Right lung (tissue), 5 donors: ENCODE data around the gene CCNL2. TPM values are rescaled to one million over a fixed set of nuclear protein-coding genes. Genes with fewer than 3 reads are reported as not detected.

Source experiments
- DNase-seq, 2 donors: peaks; one replicate each; pipeline ENCODE4 v3.0.0-alpha.2; 2013
- polyA plus RNA-seq, 5 donors: library from polyadenylated mRNA; unstranded; fragments of 120-200 nt; gene quantifications; one replicate each; pipeline versions ENCODE4 v1.2.1 to v1.2.3, GENCODE V29; 2013; ENCODE audit warnings: inconsistent platforms in 1 of 5, low replicate concordance in 1 of 5; ENCODE audit not compliant: insufficient read length in 5 of 5, insufficient read depth in 1 of 5

Gene CCNL2
- polyA plus RNA-seq, 5 donors = 256 to 387 (median 327) TPM

GRCh38 chr1:1345860-1346500 is 53.2 kb downstream of the CCNL2 start:
- DNase-seq = no peak

GRCh38 chr1:1345384-1345783 is 53.8 kb downstream of the CCNL2 start:
- no peak for DNase-seq

DNA sequence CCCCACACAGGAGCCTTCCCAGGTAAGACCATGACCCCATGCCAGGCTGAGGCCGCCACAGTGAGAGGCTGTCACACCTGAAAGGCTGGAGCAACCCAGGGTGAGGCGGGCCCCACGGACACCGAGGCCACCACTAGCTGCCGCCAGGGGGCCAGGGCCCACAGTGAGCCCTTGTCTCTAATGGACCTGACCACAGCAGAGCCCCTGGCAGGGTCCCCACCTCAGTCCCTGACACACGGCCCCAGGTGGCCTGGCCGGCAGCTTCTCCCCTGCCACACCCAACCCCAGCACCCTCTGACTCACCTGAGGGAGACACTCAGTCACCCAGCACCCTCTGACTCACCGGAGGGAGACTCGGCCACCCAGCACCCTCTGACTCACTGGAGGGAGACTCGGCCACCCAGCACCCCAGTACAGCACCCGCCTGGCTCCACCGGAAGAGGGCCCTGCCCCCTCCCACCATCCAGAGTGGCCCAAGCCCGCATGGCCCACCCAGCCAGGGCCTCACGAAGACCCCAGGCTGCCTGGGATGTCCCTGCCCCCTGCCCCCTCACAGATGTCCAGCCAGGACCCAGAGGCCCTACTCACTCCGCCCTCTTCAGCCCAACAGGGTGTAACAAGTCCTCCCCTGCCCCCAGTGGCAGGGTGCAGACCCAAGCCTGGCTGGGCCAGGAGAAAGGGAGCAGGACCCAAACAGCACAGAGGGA is 54.3 kb downstream of the CCNL2 start:
- DNase-seq = no peak

GRCh38 chr1:1343811-1344421 is 55.2 kb downstream of the CCNL2 start:
- no peak for DNase-seq

GRCh38 chr1:1342584-1343115 is 56.5 kb downstream of the CCNL2 start:
- no peak for DNase-seq

DNA sequence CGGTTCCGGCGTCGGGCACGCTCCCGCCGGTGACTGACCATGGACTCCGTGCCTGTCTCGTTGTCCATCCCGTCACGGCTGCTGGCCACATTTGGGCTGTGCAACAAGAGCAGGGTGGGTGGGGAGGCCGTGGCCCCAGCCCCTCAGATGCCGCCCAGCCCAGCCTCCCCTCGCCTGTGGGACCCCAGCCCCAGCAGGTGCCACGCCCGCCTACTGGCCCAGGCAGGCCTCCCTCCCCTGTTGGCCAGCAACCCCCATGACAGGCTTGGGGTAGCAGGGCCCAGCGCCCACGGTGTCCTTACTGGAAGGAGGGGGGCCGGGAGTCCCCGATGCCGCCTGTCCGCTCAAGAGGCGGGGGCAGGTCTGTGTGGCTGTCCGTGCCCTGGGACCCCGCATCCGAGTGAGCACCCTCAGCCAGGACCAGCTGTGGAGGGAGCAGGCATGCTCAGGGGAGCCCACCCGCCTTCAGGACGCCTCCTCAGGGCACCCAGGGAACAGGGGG is 57.0 kb downstream of the CCNL2 start:
- no peak for DNase-seq

DNA sequence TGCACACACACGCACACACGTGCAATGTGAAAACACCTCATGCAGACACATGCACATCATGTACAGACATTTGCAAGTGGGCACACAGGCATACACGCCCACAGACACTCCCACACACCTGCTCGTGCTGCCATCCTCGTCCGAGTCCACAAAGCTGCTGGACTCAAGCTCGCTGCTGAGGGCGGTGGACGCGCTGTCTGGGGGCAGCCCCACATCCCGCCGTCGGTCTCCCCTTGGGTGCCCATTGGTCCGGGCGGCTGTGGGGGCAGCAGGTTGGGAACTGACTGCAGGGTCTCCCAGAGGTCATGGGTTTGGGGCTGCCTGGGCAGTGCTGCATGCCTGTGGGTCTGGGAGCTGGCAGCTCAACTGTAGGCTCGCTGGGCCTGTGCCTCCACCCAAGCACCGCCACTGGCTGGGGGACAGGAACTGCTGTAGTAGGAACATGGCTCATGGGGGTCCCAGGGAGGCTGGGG is 57.5 kb downstream of the CCNL2 start:
- DNase-seq = no peak

- DNase-seq = no peak
Observed at GRCh38 chr1:1340791-1341548, 58.2 kb downstream of the CCNL2 start.

GRCh38 chr1:1340185-1340584 is 59.0 kb downstream of the CCNL2 start:
- no peak for DNase-seq

GRCh38 chr1:1338278-1338677 is 60.9 kb downstream of the CCNL2 start:
- DNase-seq = no peak

DNA sequence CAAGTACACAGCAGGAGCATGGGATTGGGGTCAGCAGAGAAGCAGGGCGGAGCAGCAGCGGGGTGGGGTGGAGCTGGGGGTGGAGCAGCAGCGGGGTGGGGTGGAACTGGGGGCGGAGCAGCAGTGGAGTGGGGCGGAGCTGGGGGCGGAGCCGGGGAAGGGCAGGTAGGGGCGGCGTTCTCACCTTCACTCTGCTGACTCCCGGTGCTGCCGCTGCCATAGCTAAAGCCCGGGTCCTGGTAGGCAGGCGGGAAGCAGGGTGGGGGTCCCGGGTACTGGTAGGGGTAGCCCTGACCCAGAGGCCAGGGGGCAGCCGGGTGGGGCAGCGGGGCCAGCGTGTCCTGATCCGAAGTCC is 61.4 kb downstream of the CCNL2 start:
- no peak for DNase-seq

- no peak for DNase-seq
Observed at GRCh38 chr1:1336931-1337792, 62.0 kb downstream of the CCNL2 start.

DNA sequence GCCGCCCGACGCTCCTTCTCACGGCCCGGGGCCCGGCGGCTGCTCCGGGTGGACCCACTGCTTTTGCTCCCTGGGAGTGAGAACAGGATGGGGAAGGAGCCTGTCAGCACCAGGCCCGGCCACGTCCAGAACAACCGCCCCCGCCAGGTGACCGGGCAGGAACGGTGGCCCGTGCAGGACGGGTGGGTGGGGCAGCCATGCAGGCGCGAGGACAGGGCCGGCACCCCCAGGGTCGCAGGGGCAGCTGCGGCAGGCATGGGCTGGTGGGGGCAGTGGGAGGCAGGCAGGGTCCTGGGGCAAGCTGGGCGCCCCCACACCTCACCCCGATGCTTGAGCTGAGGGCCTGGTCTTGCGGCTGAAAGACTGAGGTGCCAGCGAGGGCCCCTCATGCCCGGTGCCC is 62.7 kb downstream of the CCNL2 start:
- no peak for DNase-seq

DNA sequence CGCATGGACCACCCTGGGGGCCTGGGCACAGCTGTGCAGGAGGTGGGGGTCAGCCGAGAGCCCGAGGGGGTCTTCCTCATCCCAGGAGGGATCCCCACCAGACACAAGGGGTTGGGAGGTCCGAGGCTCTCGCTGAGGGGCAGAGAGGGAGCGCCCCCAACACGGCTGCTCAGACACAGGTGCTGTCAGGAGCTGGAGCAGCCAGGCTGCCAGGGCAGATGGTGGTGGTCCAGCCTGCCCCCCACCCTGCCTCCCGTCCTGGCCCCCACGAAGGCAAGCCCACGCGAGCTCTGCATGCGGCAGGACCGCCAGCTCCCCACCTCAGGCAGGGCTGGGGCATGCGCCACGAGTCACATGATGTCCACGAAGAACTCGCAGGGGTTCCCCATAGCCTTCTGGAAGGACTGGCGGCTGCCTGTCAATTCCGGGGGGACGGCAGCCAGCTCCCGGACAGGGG is 63.3 kb downstream of the CCNL2 start:
- no peak for DNase-seq

Other genes starting within 250 kb of the CCNL2 start
- gene TTLL10, start 225.5 kb downstream of the CCNL2 start, polyA plus RNA-seq = 1 to 10 TPM in 4 of 5 donors, under 1 TPM in 1; 0.47 to 2.9 (median 1.7) TPM
- gene TNFRSF18, start 192.7 kb downstream of the CCNL2 start, polyA plus RNA-seq = 1 to 10 TPM in 1 of 5 donors, under 1 TPM in 4; 0.28 to 1.4 (median 0.93) TPM
- 1 to 10 TPM; 2.0 to 5.8 (median 4.1) TPM for gene TNFRSF4, start 185.2 kb downstream of the CCNL2 start, polyA plus RNA-seq
- 100 to 1,000 TPM in 2 of 5 donors, 10 to 100 TPM in 3; 75.3 to 125 (median 89.3) TPM for gene SDF4, start 167.3 kb downstream of the CCNL2 start, polyA plus RNA-seq
- 10 to 100 TPM; 13.1 to 25.0 (median 14.8) TPM for gene B3GALT6, start 167.1 kb downstream of the CCNL2 start, polyA plus RNA-seq
- gene C1QTNF12, start 152.6 kb downstream of the CCNL2 start, polyA plus RNA-seq = 1 to 10 TPM in 1 of 5 donors, under 1 TPM in 4; 0.41 to 1.7 (median 0.58) TPM
- gene UBE2J2, start 125.5 kb downstream of the CCNL2 start, polyA plus RNA-seq = 10 to 100 TPM; 40.4 to 69.2 (median 49.8) TPM
- gene SCNN1D, start 118.9 kb downstream of the CCNL2 start, polyA plus RNA-seq = 10 to 100 TPM in 1 of 5 donors, 1 to 10 TPM in 4; 3.7 to 11.2 (median 8.6) TPM
- 10 to 100 TPM; 26.3 to 61.2 (median 38.8) TPM for gene ACAP3, start 91.4 kb downstream of the CCNL2 start, polyA plus RNA-seq
- 10 to 100 TPM in 1 of 5 donors, 1 to 10 TPM in 4; 4.6 to 12.3 (median 6.4) TPM for gene PUSL1, start 90.7 kb downstream of the CCNL2 start, polyA plus RNA-seq
- 100 to 1,000 TPM; 102 to 144 (median 126) TPM for gene INTS11, start 74.7 kb downstream of the CCNL2 start, polyA plus RNA-seq
- gene CPTP, start 74.5 kb downstream of the CCNL2 start, polyA plus RNA-seq = 10 to 100 TPM in 4 of 5 donors, 1 to 10 TPM in 1; 9.4 to 22.0 (median 12.4) TPM
- under 1 TPM; 0.24 to 0.88 (median 0.49) TPM for gene TAS1R3, start 68.1 kb downstream of the CCNL2 start, polyA plus RNA-seq
- gene DVL1, start 49.9 kb downstream of the CCNL2 start, polyA plus RNA-seq = 10 to 100 TPM; 19.5 to 51.3 (median 29.9) TPM
- gene MXRA8, start 40.8 kb downstream of the CCNL2 start, polyA plus RNA-seq = 100 to 1,000 TPM; 108 to 164 (median 155) TPM
- gene AURKAIP1, start 24.1 kb downstream of the CCNL2 start, polyA plus RNA-seq = 10 to 100 TPM; 36.5 to 88.5 (median 46.3) TPM
- 100 to 1,000 TPM in 3 of 5 donors, 10 to 100 TPM in 2; 88.3 to 150 (median 104) TPM for gene MRPL20, start 8.0 kb upstream of the CCNL2 start, polyA plus RNA-seq
- 10 to 100 TPM; 22.2 to 46.8 (median 35.6) TPM for gene ANKRD65, start 21.9 kb upstream of the CCNL2 start, polyA plus RNA-seq
- 100 to 1,000 TPM in 1 of 5 donors, 10 to 100 TPM in 4; 39.8 to 147 (median 63.9) TPM for gene VWA1, start 36.4 kb upstream of the CCNL2 start, polyA plus RNA-seq
- 1 to 10 TPM; 2.1 to 4.0 (median 3.3) TPM for gene ATAD3C, start 50.4 kb upstream of the CCNL2 start, polyA plus RNA-seq
- 10 to 100 TPM; 13.1 to 23.5 (median 14.8) TPM for gene ATAD3B, start 72.4 kb upstream of the CCNL2 start, polyA plus RNA-seq
- gene ATAD3A, start 112.8 kb upstream of the CCNL2 start, polyA plus RNA-seq = 10 to 100 TPM; 13.8 to 31.6 (median 18.3) TPM
- gene TMEM240, start 141.3 kb upstream of the CCNL2 start, polyA plus RNA-seq = 1 to 10 TPM; 3.8 to 8.1 (median 4.5) TPM
- 10 to 100 TPM; 61.9 to 99.7 (median 71.7) TPM for gene SSU72, start 175.5 kb upstream of the CCNL2 start, polyA plus RNA-seq
- gene FNDC10, start 200.8 kb upstream of the CCNL2 start, polyA plus RNA-seq = 1 to 10 TPM; 1.5 to 3.9 (median 1.7) TPM
- 100 to 1,000 TPM in 1 of 5 donors, 10 to 100 TPM in 4; 33.2 to 126 (median 58.6) TPM for gene MIB2, start 216.2 kb upstream of the CCNL2 start, polyA plus RNA-seq
- gene MMP23B, start 232.8 kb upstream of the CCNL2 start, polyA plus RNA-seq = 100 to 1,000 TPM in 1 of 5 donors, 10 to 100 TPM in 4; 28.4 to 125 (median 60.5) TPM